AG08395 (cell line): Measurements from ENCODE around the gene SLC4A3.
A peak's percentile ranks its signal among the peaks of the same experiment; 100 is the strongest.
"Not testable (repeated sequence)": the region's sequence is repeated elsewhere in the genome, so short reads cannot be mapped to it uniquely, and the experiment has no call there.

Experiments
- DNase-seq: peaks from one replicate; pipeline ENCODE4 v3.0.0; 2012; ENCODE audit warnings: mixed read lengths, low spot score

The SLC4A3 gene

GRCh38 chr2:219680958-219681693 is 53.7 kb downstream of the SLC4A3 start:
- no peak for DNase-seq

GRCh38 chr2:219681694-219682300 is 54.4 kb downstream of the SLC4A3 start:
- peak; percentile 40 for DNase-seq

GRCh38 chr2:219683474-219683873 is 56.0 kb downstream of the SLC4A3 start:
- DNase-seq, result not testable (repeated sequence)

GRCh38 chr2:219684721-219685689 is 57.6 kb downstream of the SLC4A3 start:
- DNase-seq, result peak; percentile 79

GRCh38 chr2:219687272-219687671 is 59.8 kb downstream of the SLC4A3 start:
- DNase-seq, result no peak

GRCh38 chr2:219687882-219688559 is 60.6 kb downstream of the SLC4A3 start:
- DNase-seq, result no peak

- peak; percentile 92 for DNase-seq
Observed at GRCh38 chr2:219688560-219689445, 61.4 kb downstream of the SLC4A3 start.

- peak; percentile 60 for DNase-seq
Observed at GRCh38 chr2:219689676-219690628, 62.5 kb downstream of the SLC4A3 start.

GRCh38 chr2:219691571-219691970 is 64.1 kb downstream of the SLC4A3 start:
- no peak for DNase-seq
